D341Med (cell line): ENCODE results near the gene TNNT3.

Experiments used
- DNase-seq: peaks from one replicate; pipeline ENCODE4 v3.0.0; 2012; ENCODE audit warnings: low spot score

TNNT3 gene

GRCh38 chr11:1923201-1923956 is 3.9 kb downstream of the TNNT3 start:
- no peak for DNase-seq

- peak; percentile 37 for DNase-seq
These were observed 4.7 kb downstream of the TNNT3 start for GRCh38 chr11:1924181-1924580.

GRCh38 chr11:1924646-1925372 is 5.3 kb downstream of the TNNT3 start:
- DNase-seq: no peak

GRCh38 chr11:1925373-1926155 is 6.1 kb downstream of the TNNT3 start:
- DNase-seq: no peak

- DNase-seq: no peak
These were observed 6.9 kb downstream of the TNNT3 start for GRCh38 chr11:1926156-1927025.

- no peak for DNase-seq
These were observed 7.7 kb downstream of the TNNT3 start for GRCh38 chr11:1927026-1927847.

GRCh38 chr11:1927848-1928469 is 8.5 kb downstream of the TNNT3 start:
- peak; percentile 25 for DNase-seq

- no peak for DNase-seq
These were observed 9.0 kb downstream of the TNNT3 start for GRCh38 chr11:1928470-1928890.

- peak; percentile 40 for DNase-seq
These were observed 9.5 kb downstream of the TNNT3 start for GRCh38 chr11:1928891-1929541.

- no peak for DNase-seq
These were observed 10.3 kb downstream of the TNNT3 start for GRCh38 chr11:1929621-1930461.

GRCh38 chr11:1930462-1930830 is 10.9 kb downstream of the TNNT3 start:
- DNase-seq: no peak

GRCh38 chr11:1931341-1932104 is 12.0 kb downstream of the TNNT3 start:
- DNase-seq: no peak

GRCh38 chr11:1932105-1932480 is 12.6 kb downstream of the TNNT3 start:
- no peak for DNase-seq

GRCh38 chr11:1932681-1933080 is 13.2 kb downstream of the TNNT3 start:
- no peak for DNase-seq

GRCh38 chr11:1933416-1934334 is 14.2 kb downstream of the TNNT3 start:
- no peak for DNase-seq

GRCh38 chr11:1934335-1935155 is 15.0 kb downstream of the TNNT3 start:
- DNase-seq: no peak
